ENCODE measurements around the gene DNASE1. TPM values are rescaled to one million over a fixed set of nuclear protein-coding genes. Genes with fewer than 3 reads are reported as not detected.

The DNASE1 gene
- total and polyA plus RNA-seq, 9 of the 15 experiments (the other 6 are each of a cell fraction or from before 2014, with no cell fraction given), result 0.53 to 10.1 (median 5.9) TPM

- TF ChIP-seq ZNF740 (CRISPR knock-in tag; IDR thresholded peaks at IDR 0.05) (no peak), ZNF740 (tag; IDR thresholded peaks at IDR 0.05) (0 out of 4 replicates have a peak, but pooled peaks of 1 of the 2 experiments have one; percentile 52), VEZF1 (CRISPR knock-in tag; IDR thresholded peaks at IDR 0.05) (peak; percentile 66), PKNOX1 (IDR thresholded peaks at IDR 0.05) (peak; percentile 20; the same call in 1 of the 2 replicates), USF1 (CRISPR knock-in tag; IDR thresholded peaks at IDR 0.05) (peak; percentile 45; the same call in 1 of the 2 replicates), PHB2 (IDR thresholded peaks at IDR 0.05; ENCODE audit: low read depth) (0 out of 2 replicates have a peak, but pooled peaks have one; percentile 5), SMARCA4 (IDR thresholded peaks at IDR 0.05) (peak; percentile 26; the same call in 1 of the 2 replicates), AFF4 (CRISPR knock-in tag; IDR thresholded peaks at IDR 0.05) (no peak), EP400 (IDR thresholded peaks at IDR 0.05) (peak; percentile 14; the same call in 1 of the 2 replicates), BCOR (IDR thresholded peaks at IDR 0.05) (peak; percentile 72), MLLT1 (IDR thresholded peaks at IDR 0.05) (peak in 1 of 2 experiments; percentile 42; a peak in 1 of 4 replicates), KLF16 (IDR thresholded peaks at IDR 0.05) (no peak), MEIS2 (IDR thresholded peaks at IDR 0.05; ENCODE audit: partially characterized antibody) (peak; percentile 1), SAP30 (IDR thresholded peaks at IDR 0.05; ENCODE audit: borderline replicate concordance, insufficient read depth, low read depth, low read length, poor library complexity, severe bottlenecking) (no peak), RAD51 (IDR thresholded peaks at IDR 0.05; ENCODE audit: borderline replicate concordance, low read depth) (peak; percentile 68), RCOR1 (IDR thresholded peaks at IDR 0.05; ENCODE audit: borderline replicate concordance in 1 of 2, low read depth in 2 of 2, low read length in 2 of 2) (peak in 1 of 2 experiments; percentile 28; a peak in 1 of 4 replicates)
Measured at GRCh38 chr16:3612510-3613466, 41.7 kb upstream of the DNASE1 start (continued).
